LNCAP (cell line): ENCODE data around the gene MAMDC2.

Experiments used
- TF ChIP-seq, protein P1 (sequence below): fragments of 450-650 bp; IDR thresholded peaks from 2 replicates; pipeline ENCODE4 v1.5.1; 2017; ENCODE audit warnings: mild to moderate bottlenecking

The MAMDC2 gene

DNA sequence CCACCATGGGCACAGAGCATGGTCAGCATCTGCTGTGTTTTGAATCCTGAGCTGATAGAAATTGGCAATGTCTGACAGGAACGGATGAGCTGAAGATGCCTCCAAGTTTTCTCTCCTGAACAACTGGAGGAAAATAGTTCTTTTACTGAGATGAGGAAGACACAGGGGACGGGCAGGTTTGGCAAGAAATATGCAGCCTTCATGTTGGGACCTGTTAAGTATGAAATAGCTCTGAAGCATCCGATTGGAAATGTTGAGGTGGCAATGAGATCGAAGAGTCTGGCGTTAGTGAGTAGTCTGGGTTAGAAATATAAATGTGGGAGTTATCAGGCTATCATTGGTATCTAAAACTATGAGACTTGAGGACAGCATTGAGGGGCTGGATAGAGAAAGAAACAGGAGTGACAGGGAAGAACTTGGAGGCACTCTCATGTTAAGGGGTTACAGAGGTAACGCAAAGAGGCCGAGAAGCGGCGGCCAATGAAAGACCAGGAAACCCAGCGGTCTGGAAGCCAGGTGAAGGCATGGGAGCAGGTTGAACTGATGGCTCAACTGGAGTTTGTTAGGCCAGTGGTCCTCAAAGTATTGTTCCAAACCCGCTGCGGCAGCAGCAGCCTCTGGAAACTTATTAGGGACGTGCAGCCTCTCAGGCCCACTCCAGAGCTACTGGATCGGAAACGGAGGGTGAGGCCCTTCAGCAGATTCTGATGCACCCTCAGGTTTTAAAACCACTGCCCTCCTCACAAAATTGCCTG, 1.0 kb upstream of the MAMDC2 start:
- TF ChIP-seq, protein P1, sequence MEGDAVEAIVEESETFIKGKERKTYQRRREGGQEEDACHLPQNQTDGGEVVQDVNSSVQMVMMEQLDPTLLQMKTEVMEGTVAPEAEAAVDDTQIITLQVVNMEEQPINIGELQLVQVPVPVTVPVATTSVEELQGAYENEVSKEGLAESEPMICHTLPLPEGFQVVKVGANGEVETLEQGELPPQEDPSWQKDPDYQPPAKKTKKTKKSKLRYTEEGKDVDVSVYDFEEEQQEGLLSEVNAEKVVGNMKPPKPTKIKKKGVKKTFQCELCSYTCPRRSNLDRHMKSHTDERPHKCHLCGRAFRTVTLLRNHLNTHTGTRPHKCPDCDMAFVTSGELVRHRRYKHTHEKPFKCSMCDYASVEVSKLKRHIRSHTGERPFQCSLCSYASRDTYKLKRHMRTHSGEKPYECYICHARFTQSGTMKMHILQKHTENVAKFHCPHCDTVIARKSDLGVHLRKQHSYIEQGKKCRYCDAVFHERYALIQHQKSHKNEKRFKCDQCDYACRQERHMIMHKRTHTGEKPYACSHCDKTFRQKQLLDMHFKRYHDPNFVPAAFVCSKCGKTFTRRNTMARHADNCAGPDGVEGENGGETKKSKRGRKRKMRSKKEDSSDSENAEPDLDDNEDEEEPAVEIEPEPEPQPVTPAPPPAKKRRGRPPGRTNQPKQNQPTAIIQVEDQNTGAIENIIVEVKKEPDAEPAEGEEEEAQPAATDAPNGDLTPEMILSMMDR, result no peak

DNA sequence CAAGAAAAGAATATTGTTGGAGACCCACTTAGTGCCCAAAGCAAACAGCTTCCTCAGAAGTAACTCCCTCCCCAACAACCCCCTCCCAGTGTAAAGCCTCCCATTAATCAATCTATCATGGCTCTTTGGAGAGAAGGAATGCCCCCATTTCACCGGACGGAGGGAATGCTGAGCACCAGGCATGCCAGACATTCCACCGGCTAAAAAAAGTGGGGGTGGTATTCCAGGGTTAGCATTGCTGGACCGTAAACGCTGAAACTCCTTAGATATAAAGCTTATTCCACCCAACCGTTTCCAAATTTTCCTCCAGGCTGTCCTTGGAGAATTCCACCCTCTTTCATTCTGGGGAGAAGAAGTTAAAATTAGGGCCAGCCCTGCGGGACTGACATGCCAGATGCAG, 363 bp upstream of the MAMDC2 start:
- TF ChIP-seq, protein P1, result no peak

DNA sequence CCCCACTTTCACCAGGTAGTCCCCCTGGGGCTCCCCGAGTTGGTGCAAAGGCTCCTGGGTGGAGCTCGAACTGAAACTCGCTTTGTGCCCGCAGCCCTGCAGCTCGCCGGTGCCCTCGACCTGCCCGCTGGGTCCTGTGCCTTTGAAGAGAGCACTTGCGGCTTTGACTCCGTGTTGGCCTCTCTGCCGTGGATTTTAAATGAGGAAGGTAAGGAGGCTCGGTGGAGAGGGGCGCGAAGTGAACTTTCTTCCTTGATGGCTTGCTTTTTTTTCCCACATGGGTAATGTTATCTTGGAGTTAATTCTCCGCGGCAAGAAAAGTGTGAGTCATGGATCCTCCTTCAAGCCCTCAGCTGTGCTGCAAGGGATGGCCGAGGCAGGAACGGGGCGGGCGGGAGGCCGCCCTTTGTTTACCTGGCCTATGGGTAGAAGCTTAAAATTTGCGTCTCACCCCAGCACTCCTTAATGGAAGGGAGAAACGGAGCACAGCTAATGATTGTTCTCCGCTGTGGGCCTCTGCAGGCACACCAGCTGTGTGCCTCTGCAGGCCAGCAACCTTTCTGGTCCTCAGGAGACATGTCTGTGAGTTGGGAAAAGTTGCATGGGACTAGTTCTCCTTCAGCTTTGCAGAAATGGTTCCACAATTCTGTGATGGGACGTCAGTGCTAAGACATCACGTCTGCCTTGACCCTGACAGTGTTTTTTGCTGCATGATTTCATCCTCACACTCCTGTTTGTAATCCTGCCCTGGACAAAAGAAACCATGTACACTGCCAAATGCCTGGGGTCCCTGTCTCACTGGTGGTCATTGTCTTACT, 1.1 kb downstream of the MAMDC2 start:
- TF ChIP-seq, protein P1, result no peak

DNA sequence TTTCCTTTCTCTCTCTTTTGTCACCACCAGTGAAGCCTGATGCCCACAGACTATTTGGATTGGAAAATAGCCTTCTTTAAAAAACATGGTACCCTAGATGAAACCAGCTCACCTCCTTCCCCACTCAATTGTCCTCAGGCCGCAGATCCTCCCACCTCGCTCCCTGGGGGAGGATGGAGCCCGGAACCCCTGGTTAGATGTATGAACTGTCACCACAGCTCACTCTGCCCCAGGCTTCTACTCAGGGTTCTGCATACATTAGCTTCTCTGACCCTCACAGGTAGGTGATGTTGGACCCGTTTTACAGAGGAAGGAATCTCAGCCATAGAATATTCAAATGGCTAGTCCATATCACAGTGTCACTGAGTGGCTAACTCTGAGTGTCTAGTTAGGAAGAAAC, 1.8 kb downstream of the MAMDC2 start:
- TF ChIP-seq, protein P1, result no peak

DNA sequence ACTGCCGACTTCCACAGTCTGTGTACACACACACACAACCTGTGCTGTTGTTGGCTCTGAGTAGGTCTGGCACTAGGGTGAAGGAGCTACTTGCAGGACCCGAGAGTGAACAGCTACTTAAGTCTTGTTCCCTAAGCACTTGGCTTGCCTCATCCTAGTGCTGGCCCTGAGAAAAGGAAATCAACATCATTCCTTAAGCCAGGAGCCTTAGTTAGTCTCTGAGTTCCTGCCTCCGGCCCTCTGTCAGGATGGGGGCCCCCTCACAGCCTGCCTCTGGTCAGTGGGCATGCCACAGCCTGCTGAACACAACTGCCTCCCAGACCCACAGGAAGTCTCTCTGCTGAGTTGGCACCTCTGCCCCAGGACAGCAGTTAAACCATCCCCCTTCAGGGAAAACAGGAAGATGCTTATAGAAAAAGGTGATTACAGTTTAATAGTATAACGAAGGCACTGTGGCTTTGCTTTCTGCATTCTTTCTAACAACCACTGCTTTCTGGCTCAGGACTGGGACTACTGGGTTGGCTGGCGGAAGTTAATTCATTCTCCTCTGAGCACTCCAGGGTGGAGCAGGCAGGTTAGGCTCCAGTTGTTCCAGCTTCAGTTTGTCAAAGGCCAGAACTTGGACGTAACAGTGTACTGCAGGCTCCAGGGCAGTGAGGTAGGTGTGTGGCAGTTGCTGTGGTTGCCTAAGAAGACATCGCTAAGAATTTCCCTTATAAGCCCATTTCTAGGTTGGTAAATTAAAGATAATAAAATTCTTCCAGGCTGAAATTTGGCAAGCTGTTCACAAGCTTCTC, 2.8 kb downstream of the MAMDC2 start:
- TF ChIP-seq, protein P1, result no peak

DNA sequence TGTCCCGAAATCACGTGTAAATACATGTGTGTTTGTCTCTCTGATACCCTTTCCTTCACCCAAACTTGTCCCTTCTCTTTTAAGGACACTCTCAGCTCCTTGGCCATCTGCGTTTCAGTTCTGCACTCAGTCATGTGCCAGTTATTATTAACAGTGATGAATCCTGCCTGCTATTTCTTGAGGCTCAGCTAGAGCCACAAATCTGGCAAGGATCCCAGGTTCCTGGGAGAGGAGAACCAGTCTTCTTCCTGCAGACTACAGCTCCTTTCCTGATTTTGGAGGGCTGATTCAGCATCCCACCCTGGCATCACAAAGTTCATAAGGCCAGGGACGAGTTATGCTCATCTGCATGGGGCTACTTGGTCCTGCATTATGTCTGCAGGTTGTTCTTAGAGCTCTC, 5.6 kb downstream of the MAMDC2 start:
- TF ChIP-seq, protein P1, result no peak

DNA sequence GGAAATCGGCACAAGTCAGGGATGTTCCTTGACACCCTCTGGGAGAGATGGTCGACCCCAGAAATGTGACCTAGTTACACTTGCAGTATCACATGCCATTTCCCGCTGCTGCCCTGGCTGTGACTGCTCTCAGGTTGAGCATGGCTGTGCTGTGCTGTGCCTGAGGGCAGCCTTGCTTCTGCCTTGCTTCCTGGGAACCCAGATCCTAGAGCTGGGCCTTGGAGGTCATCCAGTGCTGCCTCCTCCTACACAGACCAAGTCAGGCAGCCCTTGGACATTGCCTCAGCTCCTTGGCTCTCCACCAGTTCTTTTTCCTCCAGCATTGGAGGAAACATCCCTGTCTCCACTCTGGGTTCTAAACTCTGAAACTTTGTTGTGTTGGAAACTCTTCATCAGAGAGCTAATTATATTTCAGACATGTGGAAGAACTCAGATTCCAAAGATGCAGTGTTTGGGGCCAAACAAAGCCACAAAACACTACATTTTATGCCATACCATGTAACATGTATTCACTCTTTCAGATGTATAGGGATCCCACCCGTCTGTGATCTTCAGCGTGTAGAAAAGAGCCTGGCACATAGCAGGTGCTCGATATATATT, 6.1 kb downstream of the MAMDC2 start:
- TF ChIP-seq, protein P1, result no peak
